CD4-positive, alpha-beta T cell treated with Interleukin-4 for 1 hour (primary cell): ENCODE data around the gene RHPN2.
"Not testable (repeated sequence)": the region's sequence is repeated elsewhere in the genome, so short reads cannot be mapped to it uniquely, and the experiment has no call there.

Experiments used
- DNase-seq, 2 donors: peaks; one replicate each; pipeline ENCODE4 v3.0.0-alpha.2; 2020 to 2022

The RHPN2 gene

GRCh38 chr19:32971012-32971595 is 93.6 kb downstream of the RHPN2 start:
- no peak for DNase-seq

- no peak for DNase-seq
Observed at GRCh38 chr19:32969549-32969948, 95.1 kb downstream of the RHPN2 start.

GRCh38 chr19:32966750-32967149 is 97.9 kb downstream of the RHPN2 start:
- no peak for DNase-seq

- DNase-seq = no peak
Observed at GRCh38 chr19:32945260-32945659, 119.4 kb downstream of the RHPN2 start.

- not testable (repeated sequence) for DNase-seq
Observed at GRCh38 chr19:32941273-32941672, 123.4 kb downstream of the RHPN2 start.

GRCh38 chr19:32936065-32936464 is 128.6 kb downstream of the RHPN2 start:
- no peak for DNase-seq

- no peak for DNase-seq
Observed at GRCh38 chr19:32935629-32936028, 129.1 kb downstream of the RHPN2 start.

GRCh38 chr19:32933571-32933970 is 131.1 kb downstream of the RHPN2 start:
- DNase-seq = no peak

- no peak for DNase-seq
Observed at GRCh38 chr19:32930567-32930966, 134.1 kb downstream of the RHPN2 start.

GRCh38 chr19:32928806-32929205 is 135.9 kb downstream of the RHPN2 start:
- no peak for DNase-seq
